ENCODE data around the gene AGRP. TPM values are rescaled to one million over a fixed set of nuclear protein-coding genes. Genes with fewer than 3 reads are reported as not detected.
A peak's percentile ranks its signal among the peaks of the same experiment; 100 is the strongest.

The AGRP gene
- total RNA-seq, 1 donor from 2014 or later: not detected

DNA sequence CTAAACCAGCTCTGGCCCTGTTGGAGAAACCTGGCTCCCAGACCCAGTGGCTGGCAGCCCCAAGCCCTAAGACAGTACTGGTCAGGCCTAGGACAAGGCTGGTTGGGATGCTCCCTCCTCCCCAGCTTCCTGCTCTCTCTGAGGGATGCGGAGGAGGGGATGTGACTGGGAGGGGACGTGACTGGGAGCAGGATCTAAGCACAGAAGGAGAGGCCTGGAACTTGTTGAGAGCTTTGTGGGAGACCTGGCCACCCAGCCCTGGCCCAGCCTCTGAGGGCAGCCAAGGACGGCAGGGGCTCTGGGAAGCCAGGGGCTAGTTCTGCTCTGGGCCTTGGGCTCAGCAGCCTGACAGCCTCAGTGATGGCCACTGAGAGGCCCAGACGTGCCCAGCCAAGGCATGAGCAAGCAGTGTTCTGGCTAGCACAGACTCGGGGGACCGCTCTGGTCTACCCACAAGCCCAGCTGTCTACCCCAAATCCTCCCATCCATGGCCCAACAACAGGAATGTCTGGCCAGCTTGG is 25.2 kb downstream of the AGRP start:
- H3K4me1 ChIP-seq (ENCODE audit: control insufficient read depth in 3 of 3, insufficient read depth in 3 of 3, low read length in 3 of 3): peaks cover 74 to 84% (median 76%) of the 10 kb centered on the region in 3 donors
- peak overlapping the region; percentile 36 to 70 (median 54) for H3K9ac ChIP-seq (ENCODE audit: low read depth in 1 of 3, low read length in 3 of 3)
- H3K27ac ChIP-seq (ENCODE audit: low read depth, low read length): peak overlapping the region; percentile 81
- peak overlapping the region in 1 of 3 donors; percentile 22 for H3K4me3 ChIP-seq (ENCODE audit: low read length in 3 of 3)
- H3K9me3 ChIP-seq (ENCODE audit: control insufficient read depth in 3 of 3, low read length in 3 of 3): no peaks in the 10 kb centered on the region
- H3K36me3 ChIP-seq (ENCODE audit: control insufficient read depth in 3 of 3, insufficient read depth in 3 of 3, low read length in 3 of 3): peaks cover 2 to 9% (median 3%) of the 10 kb centered on the region in 3 donors
- H3K27me3 ChIP-seq (ENCODE audit: control insufficient read depth in 3 of 3, insufficient read depth in 3 of 3, low read length in 3 of 3): no peaks in the 10 kb centered on the region

DNA sequence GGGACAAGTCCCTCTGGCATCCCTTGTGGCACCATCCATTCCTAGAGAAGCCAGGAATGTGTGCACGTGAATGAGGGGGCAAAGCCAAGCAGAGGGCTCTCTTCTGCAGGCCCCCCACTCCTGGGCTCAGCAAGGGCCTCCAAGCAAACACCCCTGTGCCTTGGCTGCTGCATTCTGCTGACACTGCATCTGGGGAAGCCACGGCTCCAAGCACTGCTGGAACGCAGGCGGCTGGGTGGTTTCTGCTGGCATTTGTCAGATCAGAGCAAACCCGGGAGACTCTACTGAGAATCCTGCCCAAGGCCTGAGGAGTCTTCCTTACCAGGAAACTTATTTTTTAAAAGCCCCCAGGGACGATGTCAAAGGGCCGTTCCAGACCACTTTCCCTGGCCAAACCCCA is 25.7 kb downstream of the AGRP start:
- Histone ChIP-seq H3K9me3 (ENCODE audit: control insufficient read depth in 3 of 3, low read length in 3 of 3) (no peaks in the 10 kb centered on the region), H3K27ac (ENCODE audit: low read depth, low read length) (peak overlapping the region; percentile 81), H3K4me3 (ENCODE audit: low read length in 3 of 3) (no peak overlapping the region), H3K27me3 (ENCODE audit: control insufficient read depth in 3 of 3, insufficient read depth in 3 of 3, low read length in 3 of 3) (no peaks in the 10 kb centered on the region), H3K4me1 (ENCODE audit: control insufficient read depth in 3 of 3, insufficient read depth in 3 of 3, low read length in 3 of 3) (peaks cover 73 to 84% (median 75%) of the 10 kb centered on the region in 3 donors), H3K36me3 (ENCODE audit: control insufficient read depth in 3 of 3, insufficient read depth in 3 of 3, low read length in 3 of 3) (peaks cover 6 to 13% (median 9%) of the 10 kb centered on the region in 3 donors), H3K9ac (ENCODE audit: low read depth in 1 of 3, low read length in 3 of 3) (peak overlapping the region; percentile 36 to 70 (median 54))

DNA sequence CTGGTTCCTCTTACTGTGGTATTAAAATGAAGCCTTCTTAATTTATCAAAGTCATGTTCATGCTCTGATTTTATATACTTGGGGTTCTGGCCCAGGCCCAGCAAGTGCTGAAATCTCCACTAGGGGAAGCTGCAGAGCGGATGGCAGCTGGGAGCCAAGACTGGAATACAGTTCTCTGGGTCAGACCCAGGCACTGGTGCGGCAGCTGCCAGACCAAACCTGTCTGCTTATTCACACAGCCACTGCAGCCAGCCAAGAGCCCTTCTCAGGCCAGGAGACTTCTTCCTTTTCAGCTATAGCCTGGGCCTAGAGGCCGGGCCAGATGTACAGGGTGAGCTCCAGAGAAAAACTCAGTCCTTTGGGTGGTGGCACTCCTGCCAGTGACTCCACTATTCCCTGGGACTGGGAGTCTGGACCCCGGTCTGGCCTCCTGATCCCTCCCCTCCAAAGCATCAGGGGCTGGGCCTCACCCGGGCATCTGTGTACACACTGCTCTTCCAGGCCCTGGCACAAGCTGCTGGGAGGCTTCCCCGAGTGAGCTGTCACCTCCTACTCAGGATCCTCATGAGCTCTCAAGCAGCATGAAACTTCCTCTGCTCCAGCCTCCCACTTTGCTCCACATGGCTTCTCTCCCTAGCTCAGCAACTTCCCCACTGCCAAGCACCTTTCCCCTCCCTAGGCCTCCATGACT is 26.8 kb downstream of the AGRP start:
- no peaks in the 10 kb centered on the region for H3K9me3 ChIP-seq (ENCODE audit: control insufficient read depth in 3 of 3, low read length in 3 of 3)
- H3K9ac ChIP-seq (ENCODE audit: low read depth in 1 of 3, low read length in 3 of 3): peak overlapping the region in 2 of 3 donors; percentile 57 to 70
- peak overlapping the region; percentile 81 for H3K27ac ChIP-seq (ENCODE audit: low read depth, low read length)
- peak overlapping the region in 2 of 3 donors; percentile 9 to 29 for H3K4me3 ChIP-seq (ENCODE audit: low read length in 3 of 3)
- H3K4me1 ChIP-seq (ENCODE audit: control insufficient read depth in 3 of 3, insufficient read depth in 3 of 3, low read length in 3 of 3): peaks cover 73 to 84% (median 75%) of the 10 kb centered on the region in 3 donors
- peaks cover 7 to 18% (median 12%) of the 10 kb centered on the region in 3 donors for H3K36me3 ChIP-seq (ENCODE audit: control insufficient read depth in 3 of 3, insufficient read depth in 3 of 3, low read length in 3 of 3)
- H3K27me3 ChIP-seq (ENCODE audit: control insufficient read depth in 3 of 3, insufficient read depth in 3 of 3, low read length in 3 of 3): no peaks in the 10 kb centered on the region

DNA sequence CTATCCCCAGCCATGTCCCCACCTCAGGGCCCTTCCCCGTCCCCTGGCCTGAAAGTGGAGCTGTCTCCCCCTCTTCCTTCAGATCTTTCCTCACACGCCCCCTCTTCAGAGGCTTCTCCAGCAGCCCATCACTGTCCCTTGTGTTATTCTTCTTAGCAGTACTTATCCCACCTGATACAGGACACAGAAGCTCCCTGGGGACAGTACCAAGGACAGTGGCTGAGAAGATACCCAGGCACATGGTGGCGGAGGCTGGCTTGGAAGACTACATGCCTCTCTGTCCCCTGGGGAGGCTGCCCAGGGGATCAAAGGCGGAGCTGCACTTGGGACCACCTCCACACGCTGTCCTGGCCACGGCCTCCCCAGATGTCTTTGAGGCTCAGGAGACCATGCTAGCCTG is 28.5 kb downstream of the AGRP start:
- H3K36me3 ChIP-seq (ENCODE audit: control insufficient read depth in 3 of 3, insufficient read depth in 3 of 3, low read length in 3 of 3): peaks cover 10 to 18% (median 12%) of the 10 kb centered on the region in 3 donors
- H3K4me3 ChIP-seq (ENCODE audit: low read length in 3 of 3): no peak overlapping the region
- no peaks in the 10 kb centered on the region for H3K27me3 ChIP-seq (ENCODE audit: control insufficient read depth in 3 of 3, insufficient read depth in 3 of 3, low read length in 3 of 3)
- peak overlapping the region in 1 of 3 donors; percentile 25 for H3K9ac ChIP-seq (ENCODE audit: low read depth in 1 of 3, low read length in 3 of 3)
- H3K9me3 ChIP-seq (ENCODE audit: control insufficient read depth in 3 of 3, low read length in 3 of 3): no peaks in the 10 kb centered on the region
- H3K4me1 ChIP-seq (ENCODE audit: control insufficient read depth in 3 of 3, insufficient read depth in 3 of 3, low read length in 3 of 3): peaks cover 73 to 84% (median 75%) of the 10 kb centered on the region in 3 donors
- H3K27ac ChIP-seq (ENCODE audit: low read depth, low read length): no peak overlapping the region

DNA sequence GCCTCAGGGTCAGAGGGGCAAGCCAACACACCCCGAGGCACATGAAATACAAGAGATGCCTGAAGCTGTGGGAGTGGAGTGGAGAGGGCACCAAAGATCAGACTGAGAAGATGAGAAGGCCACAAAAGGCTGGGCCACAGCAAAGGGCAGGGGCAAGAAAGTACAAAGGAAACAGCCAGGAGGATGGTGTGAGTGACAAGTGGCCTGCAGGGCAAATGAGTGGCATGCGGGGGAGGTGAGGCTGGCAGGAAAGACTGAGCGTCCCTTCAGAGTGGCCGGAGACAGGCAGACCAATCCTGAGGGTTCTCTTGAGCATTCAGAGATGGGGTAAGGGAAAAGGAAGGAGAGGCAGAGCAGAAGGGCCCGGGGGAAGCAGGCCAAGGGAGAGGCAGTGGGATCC is 29.2 kb downstream of the AGRP start:
- Histone ChIP-seq H3K27me3 (ENCODE audit: control insufficient read depth in 3 of 3, insufficient read depth in 3 of 3, low read length in 3 of 3) (no peaks in the 10 kb centered on the region), H3K4me3 (ENCODE audit: low read length in 3 of 3) (no peak overlapping the region), H3K4me1 (ENCODE audit: control insufficient read depth in 3 of 3, insufficient read depth in 3 of 3, low read length in 3 of 3) (peaks cover 73 to 84% (median 75%) of the 10 kb centered on the region in 3 donors), H3K9me3 (ENCODE audit: control insufficient read depth in 3 of 3, low read length in 3 of 3) (no peaks in the 10 kb centered on the region), H3K9ac (ENCODE audit: low read depth in 1 of 3, low read length in 3 of 3) (no peak overlapping the region), H3K27ac (ENCODE audit: low read depth, low read length) (no peak overlapping the region), H3K36me3 (ENCODE audit: control insufficient read depth in 3 of 3, insufficient read depth in 3 of 3, low read length in 3 of 3) (peaks cover 10 to 18% (median 12%) of the 10 kb centered on the region in 3 donors)

DNA sequence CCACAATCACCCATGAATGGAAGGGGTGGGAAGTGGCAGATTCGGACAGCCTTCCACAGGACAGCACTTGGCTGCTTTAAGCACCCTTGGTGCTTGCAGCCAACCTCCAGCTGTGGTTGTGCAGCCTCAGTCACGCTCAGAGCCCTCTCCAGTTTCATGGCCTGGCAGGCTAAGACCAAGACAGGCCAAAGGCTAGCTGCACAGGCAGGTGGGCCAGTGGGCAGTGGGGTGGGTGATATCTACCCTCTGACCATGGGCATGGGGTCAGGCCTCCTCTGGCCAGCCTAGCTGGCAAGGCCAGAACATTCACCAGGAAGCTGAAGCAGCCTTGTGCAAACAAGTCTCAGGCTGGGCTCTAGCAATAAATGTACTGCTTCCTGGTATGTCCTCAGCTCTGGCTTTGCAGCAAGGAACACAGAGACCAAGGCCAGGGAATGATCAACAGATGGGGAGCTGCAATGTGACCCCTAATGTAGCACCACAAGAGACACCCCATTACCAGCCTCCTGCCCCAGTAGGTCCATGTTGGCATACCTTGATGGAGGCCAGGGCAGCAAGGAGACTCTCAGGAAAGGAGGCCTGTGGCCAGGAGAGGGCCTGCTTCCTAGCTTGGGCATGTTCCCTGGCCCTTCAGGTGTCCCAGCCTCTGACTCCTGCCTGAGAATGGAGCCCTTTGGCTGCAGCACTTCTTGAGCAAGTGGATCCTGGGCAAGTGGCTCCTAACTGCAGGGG is 31.5 kb downstream of the AGRP start:
- H3K4me1 ChIP-seq (ENCODE audit: control insufficient read depth in 3 of 3, insufficient read depth in 3 of 3, low read length in 3 of 3): peaks cover 68 to 80% (median 68%) of the 10 kb centered on the region in 3 donors
- peak overlapping the region in 1 of 3 donors; percentile 4 for H3K4me3 ChIP-seq (ENCODE audit: low read length in 3 of 3)
- H3K27me3 ChIP-seq (ENCODE audit: control insufficient read depth in 3 of 3, insufficient read depth in 3 of 3, low read length in 3 of 3): no peaks in the 10 kb centered on the region
- no peaks in the 10 kb centered on the region for H3K9me3 ChIP-seq (ENCODE audit: control insufficient read depth in 3 of 3, low read length in 3 of 3)
- H3K9ac ChIP-seq (ENCODE audit: low read depth in 1 of 3, low read length in 3 of 3): peak overlapping the region in 2 of 3 donors; percentile 14 to 40
- H3K36me3 ChIP-seq (ENCODE audit: control insufficient read depth in 3 of 3, insufficient read depth in 3 of 3, low read length in 3 of 3): peaks cover 12 to 18% (median 13%) of the 10 kb centered on the region in 3 donors
- H3K27ac ChIP-seq (ENCODE audit: low read depth, low read length): peak overlapping the region; percentile 40

DNA sequence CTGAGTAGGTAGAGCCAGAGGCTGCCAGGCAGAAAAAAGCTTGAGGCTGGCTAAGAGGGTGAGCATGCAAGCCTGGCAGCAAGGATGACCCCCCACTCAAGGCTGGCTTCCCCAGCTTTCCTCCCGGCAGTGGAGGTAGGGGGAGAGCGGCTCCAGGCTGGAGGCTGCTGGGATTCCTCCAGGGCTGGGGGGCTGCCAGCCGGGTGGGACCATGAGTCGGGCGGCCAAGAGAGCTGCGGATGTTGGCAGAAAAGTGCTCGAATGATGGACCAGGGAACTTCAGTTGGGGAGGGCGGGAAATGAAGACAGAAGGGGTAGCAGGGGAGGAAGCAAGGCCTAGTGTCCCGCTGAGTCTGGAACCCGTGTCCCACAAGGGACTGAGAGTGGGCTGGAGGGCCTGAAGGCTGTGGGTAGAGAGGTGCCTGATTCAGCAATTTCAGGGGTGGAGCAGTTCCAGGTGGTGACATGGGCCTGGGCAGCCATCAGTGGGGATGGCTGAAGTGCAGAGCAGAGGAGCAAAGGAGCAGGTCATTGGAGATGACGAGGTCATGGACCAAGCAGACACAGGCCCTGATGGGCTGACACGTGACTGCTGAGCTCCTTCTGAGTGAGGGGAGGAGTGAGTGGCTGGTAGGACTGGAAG is 32.2 kb downstream of the AGRP start:
- Histone ChIP-seq H3K4me1 (ENCODE audit: control insufficient read depth in 3 of 3, insufficient read depth in 3 of 3, low read length in 3 of 3) (peaks cover 68 to 80% (median 68%) of the 10 kb centered on the region in 3 donors), H3K9ac (ENCODE audit: low read depth in 1 of 3, low read length in 3 of 3) (peak overlapping the region in 2 of 3 donors; percentile 14 to 40), H3K27ac (ENCODE audit: low read depth, low read length) (peak overlapping the region; percentile 40), H3K9me3 (ENCODE audit: control insufficient read depth in 3 of 3, low read length in 3 of 3) (no peaks in the 10 kb centered on the region), H3K4me3 (ENCODE audit: low read length in 3 of 3) (no peak overlapping the region), H3K27me3 (ENCODE audit: control insufficient read depth in 3 of 3, insufficient read depth in 3 of 3, low read length in 3 of 3) (no peaks in the 10 kb centered on the region), H3K36me3 (ENCODE audit: control insufficient read depth in 3 of 3, insufficient read depth in 3 of 3, low read length in 3 of 3) (peaks cover 12 to 18% (median 13%) of the 10 kb centered on the region in 3 donors)

DNA sequence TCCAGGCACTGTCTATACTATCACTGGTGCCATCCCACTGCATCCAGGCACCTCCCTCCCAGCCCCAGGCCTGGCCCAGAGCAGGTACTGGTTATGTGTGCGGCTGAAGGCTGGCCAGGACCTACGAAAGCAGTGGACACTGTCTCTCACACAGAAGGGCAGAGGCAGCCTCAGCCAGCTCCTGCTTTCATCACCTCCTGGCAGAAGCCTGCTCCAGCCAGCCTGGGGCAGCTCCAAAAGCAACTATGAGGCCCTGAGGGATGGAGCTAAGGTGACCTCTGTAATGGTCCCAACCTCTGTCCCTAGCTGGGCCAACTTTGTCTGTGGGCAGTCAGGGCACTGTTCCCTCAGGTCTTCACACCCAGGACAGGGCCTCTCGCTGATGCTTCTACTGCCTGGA is 33.6 kb downstream of the AGRP start:
- H3K9ac ChIP-seq (ENCODE audit: low read depth in 1 of 3, low read length in 3 of 3): peak overlapping the region in 1 of 3 donors; percentile 50
- no peak overlapping the region for H3K4me3 ChIP-seq (ENCODE audit: low read length in 3 of 3)
- H3K9me3 ChIP-seq (ENCODE audit: control insufficient read depth in 3 of 3, low read length in 3 of 3): no peaks in the 10 kb centered on the region
- peaks cover 81 to 92% (median 83%) of the 10 kb centered on the region in 3 donors for H3K4me1 ChIP-seq (ENCODE audit: control insufficient read depth in 3 of 3, insufficient read depth in 3 of 3, low read length in 3 of 3)
- H3K27ac ChIP-seq (ENCODE audit: low read depth, low read length): peak overlapping the region; percentile 12
- no peaks in the 10 kb centered on the region for H3K27me3 ChIP-seq (ENCODE audit: control insufficient read depth in 3 of 3, insufficient read depth in 3 of 3, low read length in 3 of 3)
- peaks cover 12 to 19% (median 17%) of the 10 kb centered on the region in 3 donors for H3K36me3 ChIP-seq (ENCODE audit: control insufficient read depth in 3 of 3, insufficient read depth in 3 of 3, low read length in 3 of 3)

DNA sequence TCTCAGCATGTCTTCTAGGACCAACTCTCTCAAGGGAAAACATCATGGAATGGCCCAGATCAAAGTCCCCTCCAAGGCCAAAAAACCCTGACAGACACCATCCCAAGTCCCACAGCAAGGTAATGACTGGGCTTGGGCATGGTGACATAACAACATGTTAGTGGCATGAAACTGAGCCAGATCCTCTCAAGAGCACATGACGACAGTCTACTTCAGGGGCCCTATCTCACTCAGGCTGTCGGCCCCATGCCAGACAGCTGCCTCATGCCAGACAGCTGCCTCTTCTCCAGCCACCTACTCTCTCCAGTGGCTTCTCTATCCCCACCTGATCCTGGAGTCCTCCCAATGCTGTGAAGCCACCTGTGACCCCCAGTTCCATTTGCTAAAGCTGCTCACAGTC is 34.0 kb downstream of the AGRP start:
- H3K4me1 ChIP-seq (ENCODE audit: control insufficient read depth in 3 of 3, insufficient read depth in 3 of 3, low read length in 3 of 3): peaks cover 85 to 96% (median 87%) of the 10 kb centered on the region in 3 donors
- no peak overlapping the region for H3K4me3 ChIP-seq (ENCODE audit: low read length in 3 of 3)
- H3K36me3 ChIP-seq (ENCODE audit: control insufficient read depth in 3 of 3, insufficient read depth in 3 of 3, low read length in 3 of 3): peaks cover 12 to 19% (median 17%) of the 10 kb centered on the region in 3 donors
- peak overlapping the region in 2 of 3 donors; percentile 33 to 50 for H3K9ac ChIP-seq (ENCODE audit: low read depth in 1 of 3, low read length in 3 of 3)
- H3K27me3 ChIP-seq (ENCODE audit: control insufficient read depth in 3 of 3, insufficient read depth in 3 of 3, low read length in 3 of 3): no peaks in the 10 kb centered on the region
- H3K27ac ChIP-seq (ENCODE audit: low read depth, low read length): peak overlapping the region; percentile 12
- H3K9me3 ChIP-seq (ENCODE audit: control insufficient read depth in 3 of 3, low read length in 3 of 3): no peaks in the 10 kb centered on the region
